K562 (cell line): ENCODE measurements around the gene GUCY1A2.

Experiments
- BHLHE40 ChIP-seq: IDR thresholded peaks from 2 replicates; pipeline ENCODE4 v1.6.1; 2011; ENCODE audit warnings: low read length, improper control_type of control experiment
- CEBPB ChIP-seq: fragments of 450-650 bp; IDR thresholded peaks from 2 replicates; pipeline ENCODE4 v1.6.1; 2016; ENCODE audit warnings: missing genetic modification characterization, missing compliant biosample characterization
- FOS ChIP-seq: IDR thresholded peaks from 3 replicates; pipeline ENCODE4 v1.6.1; 2011; ENCODE audit not compliant: insufficient read length; ENCODE audit errors: extremely low read depth
- KDM5B ChIP-seq: fragments of 200-600 bp; sonication (generic); IDR thresholded peaks from 2 replicates; pipeline ENCODE4 v1.6.1; 2012; ENCODE audit warnings: low read depth, mild to moderate bottlenecking, moderate library complexity, low read length, control low read depth, inconsistent platforms; ENCODE audit not compliant: insufficient replicate concordance
- PHB2 ChIP-seq: fragments of 450-650 bp; IDR thresholded peaks from 2 replicates; pipeline ENCODE4 v1.6.1; 2017; ENCODE audit warnings: low read depth
- POLR2A ChIP-seq: fragments of 450-650 bp; conservative IDR thresholded peaks from 2 replicates; pipeline ENCODE4 v1.6.1; 2016
- RFX5 ChIP-seq: IDR thresholded peaks from 2 replicates; pipeline ENCODE4 v1.6.1; 2011; ENCODE audit warnings: low read depth, mild to moderate bottlenecking, improper control_type of control experiment, low read length
- SMARCB1 ChIP-seq: IDR thresholded peaks from 2 replicates; pipeline ENCODE4 v1.6.1; 2011; ENCODE audit warnings: improper control_type of control experiment, low read depth; ENCODE audit not compliant: insufficient read length
- TF ChIP-seq, protein P1 (sequence below), 2 experiments: fragments of 450-650 bp; formaldehyde crosslinking in 1 of 2; IDR thresholded peaks; 2 replicates each; pipeline versions ENCODE4 v1.4.0 to v1.6.1; 2014 to 2020; ENCODE audit warnings: mild to moderate bottlenecking in 2 of 2, borderline replicate concordance in 1 of 2, low read depth in 1 of 2
- TF ChIP-seq, protein P2 (sequence below): sonication (generic); formaldehyde crosslinking; IDR thresholded peaks from 2 replicates; pipeline ENCODE4 v1.8.1; 2023; ENCODE audit warnings: mild to moderate bottlenecking, missing genetic modification reagents
- TF ChIP-seq, protein P3 (sequence below): sonication (generic); formaldehyde crosslinking; IDR thresholded peaks from 2 replicates; pipeline ENCODE4 v1.8.0; 2022; ENCODE audit warnings: mild to moderate bottlenecking, missing genetic modification reagents, borderline replicate concordance

DNA sequence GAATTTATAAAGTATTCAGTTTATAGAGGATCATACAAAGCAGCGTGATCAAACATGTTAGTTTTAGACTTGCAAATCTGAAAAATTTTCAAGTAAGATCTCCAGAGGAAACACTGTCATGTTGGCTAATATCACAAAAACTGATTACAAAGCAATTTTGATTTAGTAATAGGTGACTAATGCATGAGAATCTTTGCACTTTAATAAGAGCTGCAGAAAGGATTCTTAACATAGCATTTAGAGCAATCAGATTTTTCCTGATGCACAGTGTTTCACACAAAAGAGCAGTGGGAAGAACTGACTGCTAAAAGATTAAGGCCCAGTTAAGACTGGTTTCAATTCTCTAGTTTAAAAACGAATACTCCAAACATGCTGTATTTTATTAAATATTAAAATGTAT is 321.2 kb downstream of the GUCY1A2 start:
- TF ChIP-seq KDM5B (no peak), SMARCB1 (no peak), FOS (no peak), POLR2A (no peak), BHLHE40 (no peak), CEBPB (no peak), PHB2 (no peak), RFX5 (no peak)
- TF ChIP-seq, protein P1, sequence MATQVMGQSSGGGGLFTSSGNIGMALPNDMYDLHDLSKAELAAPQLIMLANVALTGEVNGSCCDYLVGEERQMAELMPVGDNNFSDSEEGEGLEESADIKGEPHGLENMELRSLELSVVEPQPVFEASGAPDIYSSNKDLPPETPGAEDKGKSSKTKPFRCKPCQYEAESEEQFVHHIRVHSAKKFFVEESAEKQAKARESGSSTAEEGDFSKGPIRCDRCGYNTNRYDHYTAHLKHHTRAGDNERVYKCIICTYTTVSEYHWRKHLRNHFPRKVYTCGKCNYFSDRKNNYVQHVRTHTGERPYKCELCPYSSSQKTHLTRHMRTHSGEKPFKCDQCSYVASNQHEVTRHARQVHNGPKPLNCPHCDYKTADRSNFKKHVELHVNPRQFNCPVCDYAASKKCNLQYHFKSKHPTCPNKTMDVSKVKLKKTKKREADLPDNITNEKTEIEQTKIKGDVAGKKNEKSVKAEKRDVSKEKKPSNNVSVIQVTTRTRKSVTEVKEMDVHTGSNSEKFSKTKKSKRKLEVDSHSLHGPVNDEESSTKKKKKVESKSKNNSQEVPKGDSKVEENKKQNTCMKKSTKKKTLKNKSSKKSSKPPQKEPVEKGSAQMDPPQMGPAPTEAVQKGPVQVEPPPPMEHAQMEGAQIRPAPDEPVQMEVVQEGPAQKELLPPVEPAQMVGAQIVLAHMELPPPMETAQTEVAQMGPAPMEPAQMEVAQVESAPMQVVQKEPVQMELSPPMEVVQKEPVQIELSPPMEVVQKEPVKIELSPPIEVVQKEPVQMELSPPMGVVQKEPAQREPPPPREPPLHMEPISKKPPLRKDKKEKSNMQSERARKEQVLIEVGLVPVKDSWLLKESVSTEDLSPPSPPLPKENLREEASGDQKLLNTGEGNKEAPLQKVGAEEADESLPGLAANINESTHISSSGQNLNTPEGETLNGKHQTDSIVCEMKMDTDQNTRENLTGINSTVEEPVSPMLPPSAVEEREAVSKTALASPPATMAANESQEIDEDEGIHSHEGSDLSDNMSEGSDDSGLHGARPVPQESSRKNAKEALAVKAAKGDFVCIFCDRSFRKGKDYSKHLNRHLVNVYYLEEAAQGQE (IDR thresholded peaks at IDR 0.05; ENCODE audit: borderline replicate concordance) = no peak
- TF ChIP-seq, protein P1 (CRISPR knock-in tag; IDR thresholded peaks at IDR 0.05; ENCODE audit: low read depth) = no peak
- TF ChIP-seq, protein P2, sequence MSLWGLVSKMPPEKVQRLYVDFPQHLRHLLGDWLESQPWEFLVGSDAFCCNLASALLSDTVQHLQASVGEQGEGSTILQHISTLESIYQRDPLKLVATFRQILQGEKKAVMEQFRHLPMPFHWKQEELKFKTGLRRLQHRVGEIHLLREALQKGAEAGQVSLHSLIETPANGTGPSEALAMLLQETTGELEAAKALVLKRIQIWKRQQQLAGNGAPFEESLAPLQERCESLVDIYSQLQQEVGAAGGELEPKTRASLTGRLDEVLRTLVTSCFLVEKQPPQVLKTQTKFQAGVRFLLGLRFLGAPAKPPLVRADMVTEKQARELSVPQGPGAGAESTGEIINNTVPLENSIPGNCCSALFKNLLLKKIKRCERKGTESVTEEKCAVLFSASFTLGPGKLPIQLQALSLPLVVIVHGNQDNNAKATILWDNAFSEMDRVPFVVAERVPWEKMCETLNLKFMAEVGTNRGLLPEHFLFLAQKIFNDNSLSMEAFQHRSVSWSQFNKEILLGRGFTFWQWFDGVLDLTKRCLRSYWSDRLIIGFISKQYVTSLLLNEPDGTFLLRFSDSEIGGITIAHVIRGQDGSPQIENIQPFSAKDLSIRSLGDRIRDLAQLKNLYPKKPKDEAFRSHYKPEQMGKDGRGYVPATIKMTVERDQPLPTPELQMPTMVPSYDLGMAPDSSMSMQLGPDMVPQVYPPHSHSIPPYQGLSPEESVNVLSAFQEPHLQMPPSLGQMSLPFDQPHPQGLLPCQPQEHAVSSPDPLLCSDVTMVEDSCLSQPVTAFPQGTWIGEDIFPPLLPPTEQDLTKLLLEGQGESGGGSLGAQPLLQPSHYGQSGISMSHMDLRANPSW (CRISPR knock-in tag) = no peak
- TF ChIP-seq, protein P3, sequence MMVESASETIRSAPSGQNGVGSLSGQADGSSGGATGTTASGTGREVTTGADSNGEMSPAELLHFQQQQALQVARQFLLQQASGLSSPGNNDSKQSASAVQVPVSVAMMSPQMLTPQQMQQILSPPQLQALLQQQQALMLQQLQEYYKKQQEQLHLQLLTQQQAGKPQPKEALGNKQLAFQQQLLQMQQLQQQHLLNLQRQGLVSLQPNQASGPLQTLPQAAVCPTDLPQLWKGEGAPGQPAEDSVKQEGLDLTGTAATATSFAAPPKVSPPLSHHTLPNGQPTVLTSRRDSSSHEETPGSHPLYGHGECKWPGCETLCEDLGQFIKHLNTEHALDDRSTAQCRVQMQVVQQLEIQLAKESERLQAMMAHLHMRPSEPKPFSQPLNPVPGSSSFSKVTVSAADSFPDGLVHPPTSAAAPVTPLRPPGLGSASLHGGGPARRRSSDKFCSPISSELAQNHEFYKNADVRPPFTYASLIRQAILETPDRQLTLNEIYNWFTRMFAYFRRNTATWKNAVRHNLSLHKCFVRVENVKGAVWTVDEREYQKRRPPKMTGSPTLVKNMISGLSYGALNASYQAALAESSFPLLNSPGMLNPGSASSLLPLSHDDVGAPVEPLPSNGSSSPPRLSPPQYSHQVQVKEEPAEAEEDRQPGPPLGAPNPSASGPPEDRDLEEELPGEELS (CRISPR knock-in tag) = no peak
